Lower leg skin (tissue), 3 donors: ENCODE measurements around the gene PHGDH.

Source experiments
- CTCF ChIP-seq, 3 donors: fragments of 450-650 bp; IDR thresholded peaks; one replicate each; pipeline ENCODE4 v1.5.1; 2016; ENCODE audit warnings: antibody characterized with exemption in 3 of 3, mild to moderate bottlenecking in 3 of 3, moderate library complexity in 2 of 3
- POLR2A ChIP-seq, 2 donors: fragments of 450-650 bp; IDR thresholded peaks; one replicate each; pipeline ENCODE4 v1.6.1; 2016 to 2017; ENCODE audit warnings: antibody characterized with exemption in 2 of 2, mild to moderate bottlenecking in 1 of 2, moderate library complexity in 1 of 2

GRCh38 chr1:119779869-119780356 is 68.2 kb downstream of the PHGDH start:
- TF ChIP-seq CTCF (IDR thresholded peaks at IDR 0.05) (no peak), POLR2A (IDR thresholded peaks at IDR 0.05) (no peak)
